H9 (cell line): ENCODE measurements around the gene XRCC6. TPM values are rescaled to one million over a fixed set of nuclear protein-coding genes. Genes with fewer than 3 reads are reported as not detected.

ENCODE experiments used
- DNase-seq: peaks from one replicate; pipeline ENCODE4 v3.0.0-alpha.2; 2017
- H2AFZ ChIP-seq: one replicate; pipeline ENCODE4 v1.6.1; 2013; ENCODE audit warnings: mild to moderate bottlenecking, low read length, control low read depth, moderate library complexity
- H2AK5ac ChIP-seq: 2 replicates; pipeline ENCODE4 v1.6.1; 2013; ENCODE audit warnings: low read length, control low read depth, mixed read lengths; ENCODE audit not compliant: insufficient read length
- H2BK120ac ChIP-seq: one replicate; pipeline ENCODE4 v1.6.1; 2013; ENCODE audit warnings: low read depth, mild to moderate bottlenecking, low read length, control low read depth, inconsistent platforms; ENCODE audit not compliant: poor library complexity, severe bottlenecking
- H2BK12ac ChIP-seq: 2 replicates; pipeline ENCODE4 v1.6.1; 2013; ENCODE audit warnings: low read length, control low read depth, mixed read lengths, low read depth; ENCODE audit not compliant: insufficient read length
- H2BK15ac ChIP-seq: 2 replicates; pipeline ENCODE4 v1.6.1; 2013; ENCODE audit warnings: low read depth, low read length, control low read depth
- H2BK20ac ChIP-seq: one replicate; pipeline ENCODE4 v1.6.1; 2013; ENCODE audit warnings: low read depth, mild to moderate bottlenecking, low read length, control low read depth, inconsistent platforms; ENCODE audit not compliant: poor library complexity, severe bottlenecking
- H2BK5ac ChIP-seq: 2 replicates; pipeline ENCODE4 v1.6.1; 2013; ENCODE audit warnings: low read length, control low read depth, mixed read lengths; ENCODE audit not compliant: insufficient read length
- H3K14ac ChIP-seq: 2 replicates; pipeline ENCODE4 v1.6.1; 2013; ENCODE audit warnings: low read length, control low read depth; ENCODE audit not compliant: insufficient read depth
- H3K18ac ChIP-seq: 2 replicates; pipeline ENCODE4 v1.6.1; 2013; ENCODE audit warnings: low read depth, mild to moderate bottlenecking, mixed read lengths, low read length, control low read depth; ENCODE audit not compliant: insufficient read length
- H3K23ac ChIP-seq: 2 replicates; pipeline ENCODE4 v1.6.1; 2013; ENCODE audit warnings: low read length, control low read depth, mixed read lengths, low read depth; ENCODE audit not compliant: insufficient read length
- H3K23me2 ChIP-seq: 2 replicates; pipeline ENCODE4 v1.6.1; 2013; ENCODE audit warnings: low read depth, mild to moderate bottlenecking, mixed read lengths, low read length, control low read depth; ENCODE audit not compliant: insufficient read length, poor library complexity, severe bottlenecking
- H3K27ac ChIP-seq: 2 replicates; pipeline ENCODE4 v1.5.1; 2013; ENCODE audit warnings: low read length, control low read depth, mixed read lengths, low read depth; ENCODE audit not compliant: insufficient read length
- H3K27me3 ChIP-seq: 2 replicates; pipeline ENCODE4 v1.6.1; 2013; ENCODE audit warnings: low read length, control low read depth, inconsistent platforms; ENCODE audit not compliant: insufficient read depth
- H3K4ac ChIP-seq: 2 replicates; pipeline ENCODE4 v1.6.1; 2013; ENCODE audit warnings: low read depth, mild to moderate bottlenecking, control low read depth, inconsistent platforms, low read length, moderate library complexity
- H3K4me1 ChIP-seq: 2 replicates; pipeline ENCODE4 v1.6.1; 2013; ENCODE audit warnings: low read length, control low read depth, inconsistent platforms; ENCODE audit not compliant: insufficient read depth
- H3K4me2 ChIP-seq: 2 replicates; pipeline ENCODE4 v1.6.1; 2013; ENCODE audit warnings: low read length, control low read depth, mixed read lengths; ENCODE audit not compliant: insufficient read length, insufficient read depth
- H3K56ac ChIP-seq: 2 replicates; pipeline ENCODE4 v1.6.1; 2013; ENCODE audit warnings: low read depth, mild to moderate bottlenecking, mixed read lengths, low read length, control low read depth; ENCODE audit not compliant: insufficient read length
- H3K79me1 ChIP-seq: 2 replicates; pipeline ENCODE4 v1.6.1; 2013; ENCODE audit warnings: low read depth, mild to moderate bottlenecking, moderate library complexity, low read length, control low read depth, inconsistent platforms; ENCODE audit not compliant: insufficient read depth, poor library complexity, severe bottlenecking
- H3K79me2 ChIP-seq: 2 replicates; pipeline ENCODE4 v1.6.1; 2013; ENCODE audit warnings: low read length, control low read depth, inconsistent platforms; ENCODE audit not compliant: insufficient read depth
- H3K9ac ChIP-seq: 2 replicates; pipeline ENCODE4 v1.6.1; 2013; ENCODE audit warnings: low read length, control low read depth, mixed read lengths; ENCODE audit not compliant: insufficient read length; ENCODE audit errors: extremely low read depth
- H3K9me3 ChIP-seq: one replicate; pipeline ENCODE4 v1.6.1; 2013; ENCODE audit warnings: low read depth, low read length, inconsistent platforms; ENCODE audit not compliant: control insufficient read depth
- H3T11ph ChIP-seq: one replicate; pipeline ENCODE4 v1.6.1; 2013; ENCODE audit warnings: mild to moderate bottlenecking, low read length, control low read depth, inconsistent platforms
- H4K20me1 ChIP-seq: one replicate; pipeline ENCODE4 v1.6.1; 2013; ENCODE audit not compliant: control insufficient read depth, insufficient read length, insufficient read depth
- H4K5ac ChIP-seq: 2 replicates; pipeline ENCODE4 v1.6.1; 2013; ENCODE audit warnings: low read depth, mild to moderate bottlenecking, mixed read lengths, low read length, control low read depth; ENCODE audit not compliant: insufficient read length
- H4K8ac ChIP-seq: replicated peaks from 2 replicates; pipeline ENCODE4 v1.6.1; 2013; ENCODE audit warnings: low read length, control low read depth, mixed read lengths, low read depth; ENCODE audit not compliant: insufficient read length
- H4K91ac ChIP-seq: 2 replicates; pipeline ENCODE4 v1.6.1; 2013; ENCODE audit warnings: low read depth, mild to moderate bottlenecking, moderate library complexity, mixed read lengths, low read length, control low read depth; ENCODE audit not compliant: insufficient read length
- H3K27ac Mint-ChIP-seq, 3 experiments: 2 replicates in 2 of 3; 3 replicates in 1 of 3; pipeline ENCODE4 v1.8.0; 2020 to 2021; ENCODE audit warnings: mixed read lengths in 3 of 3, mild to moderate bottlenecking in 1 of 3, moderate library complexity in 1 of 3
- H3K27me3 Mint-ChIP-seq: 2 replicates; pipeline ENCODE4 v1.8.0; 2021; ENCODE audit warnings: low read depth, mild to moderate bottlenecking, moderate library complexity, mixed read lengths
- H3K36me3 Mint-ChIP-seq, 3 experiments: 2 replicates in 2 of 3; 3 replicates in 1 of 3; pipeline ENCODE4 v1.8.0; 2020 to 2021; ENCODE audit warnings: low read depth in 3 of 3, mixed read lengths in 3 of 3; ENCODE audit not compliant: insufficient read depth in 1 of 3
- H3K4me1 Mint-ChIP-seq, 2 experiments: 2 replicates each; pipeline ENCODE4 v1.8.0; 2020; ENCODE audit warnings: mixed read lengths in 2 of 2
- H3K4me3 Mint-ChIP-seq, 2 experiments: 2 replicates in 1 of 2; 3 replicates in 1 of 2; pipeline ENCODE4 v1.8.0; 2020 to 2021; ENCODE audit warnings: mild to moderate bottlenecking in 2 of 2, mixed read lengths in 2 of 2, moderate library complexity in 1 of 2
- H3K9me3 Mint-ChIP-seq, 2 experiments: 2 replicates in 1 of 2; 3 replicates in 1 of 2; pipeline ENCODE4 v1.8.0; 2020; ENCODE audit warnings: mild to moderate bottlenecking in 2 of 2, mixed read lengths in 2 of 2, moderate library complexity in 1 of 2
- CTCF ChIP-seq: fragments of 200-600 bp; sonication (generic); conservative IDR thresholded peaks from 3 replicates; pipeline ENCODE4 v1.8.0; 2021; ENCODE audit warnings: antibody characterized with exemption, mild to moderate bottlenecking
- WGBS: extraction: QIAGEN DNeasy Blood & Tissue Kit; methylation state at CpG from one replicate; pipeline ENCODE4 v1.1.7; 2013; ENCODE audit warnings: missing lambda C conversion rate, low lambda C conversion rate, mixed read lengths; ENCODE audit not compliant: insufficient read length; ENCODE audit errors: extremely low coverage; 5-methylcytosine and 5-hydroxymethylcytosine counted together
- total RNA-seq: library from RNA; stranded (reverse); gene quantifications from 2 replicates; pipeline ENCODE4 v1.2.1, GENCODE V29; 2021

XRCC6 gene
- total RNA-seq, 1 experiment from 2014 or later: 461 TPM

- no peaks in the 10 kb centered on the region for H3K9me3 Mint-ChIP-seq
- Histone ChIP-seq H2BK20ac (no peak overlapping the region), H3K14ac (no peak overlapping the region), H4K5ac (no peak overlapping the region), H3K4ac (no peak overlapping the region), H3K79me1 (no peaks in the 10 kb centered on the region), H2AFZ (no peak overlapping the region), H4K91ac (no peak overlapping the region), H3K18ac (no peak overlapping the region), H2BK12ac (no peak overlapping the region), H3K4me1 (no peaks in the 10 kb centered on the region), H3K9me3 (no peaks in the 10 kb centered on the region), H4K8ac (no peak overlapping the region), H3K4me2 (no peak overlapping the region), H3K27me3 (no peaks in the 10 kb centered on the region), H3K23ac (no peak overlapping the region), H3K56ac (no peak overlapping the region), H3K79me2 (no peaks in the 10 kb centered on the region), H3K27ac (no peak overlapping the region), H3T11ph (no peak overlapping the region), H2AK5ac (no peak overlapping the region), H3K9ac (no peak overlapping the region), H2BK120ac (no peak overlapping the region), H2BK15ac (no peak overlapping the region), H3K23me2 (no peaks in the 10 kb centered on the region), H4K20me1 (peaks cover 5% of the 10 kb centered on the region), H2BK5ac (no peak overlapping the region)
- peaks cover 2% of the 10 kb centered on the region in 2 experiments; a peak in 1 of 4 replicates for H3K4me1 Mint-ChIP-seq
- H3K27me3 Mint-ChIP-seq: peaks cover 8% of the 10 kb centered on the region
- DNase-seq: no peak
- no peak overlapping the region for H3K4me3 Mint-ChIP-seq
- no CpG with 5 or more reads among the region's 8 CpGs for WGBS
- 0 out of 7 replicates have a peak overlapping the region, but pooled peaks of 1 of the 3 experiments have one; percentile 67 for H3K27ac Mint-ChIP-seq
- TF ChIP-seq CTCF: no peak
- H3K36me3 Mint-ChIP-seq: peaks cover 14 to 30% (median 28%) of the 10 kb centered on the region in 3 experiments; a peak in 6 of 7 replicates
Observed at GRCh38 chr22:41598891-41599635, 22.0 kb upstream of the XRCC6 start.
